ENCODE results near the gene P3H2.

P3H2 gene

GRCh38 chr3:190120269-190121060 lies at the start of gene P3H2:
TSS of gene P3H2 (minus strand) at chr3:190120897. CDS start at chr3:190120731, 166 bp downstream.
- no peak within 1 kb of the TSS for H3K27ac ChIP-seq
- no peaks in the 10 kb centered on the region for H3K9me3 ChIP-seq
- peaks cover 0 to 7% of the 10 kb centered on the region in 2 experiments for H3K4me1 ChIP-seq (ENCODE audit: control insufficient read depth in 1 of 2, insufficient read depth in 1 of 2, low read depth in 1 of 2, low read length in 1 of 2)
- no peak within 1 kb of the TSS for H3K4me3 ChIP-seq (ENCODE audit: low read depth in 1 of 2, low read length in 1 of 2)
- no peaks in the 10 kb centered on the region for H3K36me3 ChIP-seq
- no peak for TF ChIP-seq CTCF (IDR thresholded peaks at IDR 0.05)
- peaks cover 66% of the 10 kb centered on the region for H3K27me3 ChIP-seq

GRCh38 chr3:190169877-190170276 lies 49.2 kb upstream of the P3H2 start:
- H3K36me3 ChIP-seq, result no peaks in the 10 kb centered on the region
- H3K27me3 ChIP-seq, result no peaks in the 10 kb centered on the region
- TF ChIP-seq CTCF (IDR thresholded peaks at IDR 0.05), result no peak
- no peak overlapping the region for H3K27ac ChIP-seq
- H3K4me1 ChIP-seq (ENCODE audit: control insufficient read depth in 1 of 2, insufficient read depth in 1 of 2, low read depth in 1 of 2, low read length in 1 of 2), result peaks cover 0 to 6% of the 10 kb centered on the region in 2 experiments
- no peak overlapping the region for H3K4me3 ChIP-seq (ENCODE audit: low read depth in 1 of 2, low read length in 1 of 2)
- H3K9me3 ChIP-seq, result no peaks in the 10 kb centered on the region

- H3K4me1 ChIP-seq (ENCODE audit: control insufficient read depth in 1 of 2, insufficient read depth in 1 of 2, low read depth in 1 of 2, low read length in 1 of 2), result peaks cover 0 to 6% of the 10 kb centered on the region in 2 experiments
- H3K4me3 ChIP-seq (ENCODE audit: low read depth in 1 of 2, low read length in 1 of 2), result no peak overlapping the region
- no peaks in the 10 kb centered on the region for H3K27me3 ChIP-seq
- H3K9me3 ChIP-seq, result no peaks in the 10 kb centered on the region
- no peak overlapping the region for H3K27ac ChIP-seq
- H3K36me3 ChIP-seq, result no peaks in the 10 kb centered on the region
- TF ChIP-seq CTCF (IDR thresholded peaks at IDR 0.05), result no peak
Measured at GRCh38 chr3:190169243-190169642, 48.5 kb upstream of the P3H2 start.

- Histone ChIP-seq H3K4me3 (ENCODE audit: low read depth in 1 of 2, low read length in 1 of 2) (no peak overlapping the region), H3K4me1 (ENCODE audit: control insufficient read depth in 1 of 2, insufficient read depth in 1 of 2, low read depth in 1 of 2, low read length in 1 of 2) (peaks cover 0 to 6% of the 10 kb centered on the region in 2 experiments), H3K9me3 (no peaks in the 10 kb centered on the region), H3K27me3 (no peaks in the 10 kb centered on the region), H3K36me3 (no peaks in the 10 kb centered on the region), H3K27ac (no peak overlapping the region)
- no peak for TF ChIP-seq CTCF (IDR thresholded peaks at IDR 0.05)
Measured at GRCh38 chr3:190167936-190168680, 47.4 kb upstream of the P3H2 start.

- Histone ChIP-seq H3K36me3 (no peaks in the 10 kb centered on the region), H3K27me3 (no peaks in the 10 kb centered on the region), H3K4me3 (ENCODE audit: low read depth in 1 of 2, low read length in 1 of 2) (no peak overlapping the region), H3K27ac (no peak overlapping the region), H3K4me1 (ENCODE audit: control insufficient read depth in 1 of 2, insufficient read depth in 1 of 2, low read depth in 1 of 2, low read length in 1 of 2) (peaks cover 0 to 6% of the 10 kb centered on the region in 2 experiments), H3K9me3 (no peaks in the 10 kb centered on the region)
- TF ChIP-seq CTCF (IDR thresholded peaks at IDR 0.05), result no peak
Measured at GRCh38 chr3:190166948-190167347, 46.3 kb upstream of the P3H2 start.

All from neutrophil (primary cell).